Kidney epithelial cell (primary cell): ENCODE measurements around the gene ERCC2. TPM values are rescaled to one million over a fixed set of nuclear protein-coding genes. Genes with fewer than 3 reads are reported as not detected.
A peak's percentile ranks its signal among the peaks of the same experiment; 100 is the strongest.

Experiments
- DNase-seq: peaks from one replicate; pipeline ENCODE4 v3.0.0-alpha.2; 2010; ENCODE audit warnings: low read depth
- H3K27me3 ChIP-seq: 2 replicates; pipeline ENCODE4 v1.6.0; 2011; ENCODE audit warnings: low read length; ENCODE audit not compliant: control insufficient read depth, insufficient read depth
- H3K36me3 ChIP-seq: 2 replicates; pipeline ENCODE4 v1.5.1; 2011; ENCODE audit warnings: low read length; ENCODE audit not compliant: control insufficient read depth, insufficient read depth
- H3K4me3 ChIP-seq: 2 replicates; pipeline ENCODE4 v1.5.1; 2011; ENCODE audit warnings: low read depth, mild to moderate bottlenecking, control low read depth, low read length
- CTCF ChIP-seq: IDR thresholded peaks from 2 replicates; pipeline ENCODE4 v1.5.1; 2011; ENCODE audit warnings: mild to moderate bottlenecking, moderate library complexity, low read length, control low read depth, inconsistent platforms; ENCODE audit not compliant: insufficient read depth, poor library complexity, severe bottlenecking
- total RNA-seq: library from RNA; depleted of rRNA; stranded (reverse); fragments of >200 nt; gene quantifications from 2 replicates; pipeline ENCODE4 v1.2.3, GENCODE V29; 2015

The ERCC2 gene
- total RNA-seq, 1 donor from 2014 or later, result 18.5 TPM

- no peak for TF ChIP-seq CTCF
- no peaks in the 10 kb centered on the region for H3K27me3 ChIP-seq
- DNase-seq, result no peak
- no peaks in the 10 kb centered on the region for H3K36me3 ChIP-seq
- H3K4me3 ChIP-seq, result peak within 1 kb of the TSS; percentile 86
These were observed 36.1 kb upstream of the ERCC2 start, which contains the start of gene POLR1G for GRCh38 chr19:45406226-45407090. Gene POLR1G (plus strand): TSS chr19:45406644. CDS start chr19:45406697, 53 bp downstream.

DNA sequence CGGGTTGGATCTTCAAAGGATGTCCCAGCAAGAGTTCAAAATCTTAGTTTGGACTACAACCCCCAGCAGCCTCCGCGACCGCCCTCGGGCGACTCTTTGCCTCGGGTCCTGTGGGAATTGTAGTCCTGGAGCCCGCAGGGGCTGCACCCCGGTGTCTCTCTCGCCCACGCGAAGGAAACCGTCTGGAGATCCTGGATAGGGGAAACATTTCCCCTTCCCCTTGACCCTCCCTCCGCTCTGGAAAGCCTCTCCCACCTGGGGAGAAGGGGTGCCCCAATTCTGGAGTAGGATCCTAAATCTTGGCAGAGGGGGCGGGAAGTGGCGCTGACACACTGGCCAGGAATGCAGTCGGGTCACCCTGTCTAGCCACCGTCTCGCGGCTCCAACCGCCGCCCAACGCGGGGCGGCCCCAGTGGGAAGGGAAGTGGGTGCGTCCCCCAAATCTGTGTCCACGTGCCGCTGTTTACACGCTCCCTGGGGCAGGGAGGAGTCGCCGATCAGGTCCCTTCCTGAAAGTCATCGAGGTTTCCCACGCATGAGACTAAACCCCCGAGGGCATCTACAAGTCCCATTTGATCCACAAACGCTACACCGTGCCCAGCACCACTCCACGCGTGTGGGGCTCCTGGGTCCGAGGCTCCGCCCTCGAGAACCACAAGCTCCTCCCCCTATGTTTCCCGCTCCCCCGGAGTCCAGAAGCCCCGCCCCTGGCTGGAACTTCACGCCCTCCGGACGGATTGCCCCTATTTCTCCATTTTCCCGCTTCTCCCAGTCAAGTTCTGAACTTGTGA lies 35.3 kb upstream of the ERCC2 start:
- DNase-seq, result peak; percentile 75
- H3K36me3 ChIP-seq, result no peaks in the 10 kb centered on the region
- H3K4me3 ChIP-seq, result peak overlapping the region; percentile 86
- no peaks in the 10 kb centered on the region for H3K27me3 ChIP-seq
- TF ChIP-seq CTCF, result no peak

- H3K27me3 ChIP-seq, result no peaks in the 10 kb centered on the region
- H3K4me3 ChIP-seq, result peak within 1 kb of the TSS; percentile 86
- TF ChIP-seq CTCF, result no peak
- H3K36me3 ChIP-seq, result no peaks in the 10 kb centered on the region
- peak; percentile 70 for DNase-seq
These were observed 34.4 kb upstream of the ERCC2 start, which contains the start of gene PPP1R13L for GRCh38 chr19:45404557-45405434. Gene PPP1R13L (minus strand): TSS chr19:45405069. CDS start chr19:45398318, 6,751 bp downstream.

GRCh38 chr19:45403781-45404556 lies 33.6 kb upstream of the ERCC2 start:
- Histone ChIP-seq H3K36me3 (no peaks in the 10 kb centered on the region), H3K4me3 (peak overlapping the region; percentile 86), H3K27me3 (no peaks in the 10 kb centered on the region)
- TF ChIP-seq CTCF, result peak; percentile 78
- DNase-seq, result no peak

GRCh38 chr19:45403272-45403671 lies 32.9 kb upstream of the ERCC2 start:
- H3K4me3 ChIP-seq, result no peak overlapping the region
- TF ChIP-seq CTCF, result no peak
- no peak for DNase-seq
- no peaks in the 10 kb centered on the region for H3K36me3 ChIP-seq
- H3K27me3 ChIP-seq, result no peaks in the 10 kb centered on the region
